DOHH2 (cell line): ENCODE results near the gene VSIG10L.

ENCODE experiments used
- H3F3A ChIP-seq: fragments of 200-600 bp; sonication (generic), shearing (Covaris generic); 2 replicates; pipeline ENCODE4 v1.6.0; 2016; ENCODE audit warnings: antibody characterized with exemption, mild to moderate bottlenecking; ENCODE audit not compliant: control insufficient read depth, insufficient read depth
- H3K27ac ChIP-seq: fragments of 200-600 bp; sonication (generic); 2 replicates; pipeline ENCODE4 v1.5.1; 2014; ENCODE audit warnings: low read depth, mild to moderate bottlenecking, low read length, moderate library complexity
- H3K27me3 ChIP-seq: fragments of 200-600 bp; sonication (generic); 2 replicates; pipeline ENCODE4 v1.6.1; 2014; ENCODE audit warnings: mild to moderate bottlenecking, low read length, mixed read lengths; ENCODE audit not compliant: control insufficient read depth
- H3K36me3 ChIP-seq: fragments of 200-600 bp; sonication (generic); 2 replicates; pipeline ENCODE4 v1.6.1; 2014; ENCODE audit warnings: mild to moderate bottlenecking, low read length, moderate library complexity, mixed read lengths; ENCODE audit not compliant: control insufficient read depth
- H3K4me1 ChIP-seq: fragments of 200-600 bp; sonication (generic); 2 replicates; pipeline ENCODE4 v1.6.1; 2014; ENCODE audit warnings: mild to moderate bottlenecking, low read length, mixed read lengths; ENCODE audit not compliant: control insufficient read depth
- H3K4me2 ChIP-seq: fragments of 200-600 bp; sonication (generic); 2 replicates; pipeline ENCODE4 v1.6.0; 2014; ENCODE audit warnings: mild to moderate bottlenecking, low read length, moderate library complexity
- H3K4me3 ChIP-seq: fragments of 200-600 bp; sonication (generic); 2 replicates; pipeline ENCODE4 v1.5.1; 2014; ENCODE audit warnings: mild to moderate bottlenecking, low read length, mixed read lengths
- H3K79me2 ChIP-seq: fragments of 200-600 bp; sonication (generic); 2 replicates; pipeline ENCODE4 v1.6.1; 2014; ENCODE audit warnings: mild to moderate bottlenecking, low read length, mixed read lengths; ENCODE audit not compliant: control insufficient read depth
- H3K9me2 ChIP-seq: fragments of 200-600 bp; sonication (generic); replicated peaks from 2 replicates; pipeline ENCODE4 v1.6.1; 2014; ENCODE audit warnings: mild to moderate bottlenecking, low read length, mixed read lengths; ENCODE audit not compliant: control insufficient read depth
- H3K9me3 ChIP-seq: fragments of 200-600 bp; sonication (generic); 2 replicates; pipeline ENCODE4 v1.6.1; 2014; ENCODE audit warnings: antibody characterized with exemption, low read length, mixed read lengths; ENCODE audit not compliant: control insufficient read depth, insufficient read depth
- H4K20me1 ChIP-seq: fragments of 200-600 bp; sonication (generic); 2 replicates; pipeline ENCODE4 v1.6.0; 2014; ENCODE audit warnings: low read depth, mild to moderate bottlenecking, antibody characterized with exemption, low read length, moderate library complexity; ENCODE audit not compliant: control insufficient read depth, insufficient read depth
- CTCF ChIP-seq: fragments of 200-600 bp; sonication (generic); IDR thresholded peaks from one replicate; pipeline ENCODE4 v1.5.1; 2014; ENCODE audit warnings: antibody characterized with exemption, mild to moderate bottlenecking, low read depth, low read length; ENCODE audit not compliant: poor library complexity, severe bottlenecking
- EZH2phosphoT487 ChIP-seq: fragments of 200-600 bp; sonication (generic); IDR thresholded peaks from 2 replicates; pipeline ENCODE4 v1.6.1; 2017; ENCODE audit warnings: borderline replicate concordance, mild to moderate bottlenecking, antibody characterized with exemption, low read length, moderate library complexity, mixed read lengths

VSIG10L gene

GRCh38 chr19:51354742-51355148, 12.8 kb upstream of the VSIG10L start:
- no peaks in the 10 kb centered on the region for H3F3A ChIP-seq
- TF ChIP-seq CTCF (no peak), EZH2phosphoT487 (no peak)
- no peaks in the 10 kb centered on the region for H3K79me2 ChIP-seq
- H3K4me1 ChIP-seq, result no peaks in the 10 kb centered on the region
- H3K9me3 ChIP-seq, result no peaks in the 10 kb centered on the region
- H3K4me2 ChIP-seq, result no peak overlapping the region
- no peaks in the 10 kb centered on the region for H4K20me1 ChIP-seq
- no peaks in the 10 kb centered on the region for H3K27me3 ChIP-seq
- H3K36me3 ChIP-seq, result peaks cover 5% of the 10 kb centered on the region; the same call in 1 of the 2 replicates
- H3K4me3 ChIP-seq, result no peak overlapping the region
- no peaks in the 10 kb centered on the region for H3K9me2 ChIP-seq
- no peak overlapping the region for H3K27ac ChIP-seq

- no peaks in the 10 kb centered on the region for H3F3A ChIP-seq
- no peak overlapping the region for H3K4me2 ChIP-seq
- H3K9me2 ChIP-seq, result no peaks in the 10 kb centered on the region
- H3K79me2 ChIP-seq, result no peaks in the 10 kb centered on the region
- H3K4me3 ChIP-seq, result no peak overlapping the region
- H3K4me1 ChIP-seq, result no peaks in the 10 kb centered on the region
- H4K20me1 ChIP-seq, result no peaks in the 10 kb centered on the region
- no peaks in the 10 kb centered on the region for H3K9me3 ChIP-seq
- no peaks in the 10 kb centered on the region for H3K27me3 ChIP-seq
- no peak overlapping the region for H3K27ac ChIP-seq
- H3K36me3 ChIP-seq, result peaks cover 5% of the 10 kb centered on the region; the same call in 1 of the 2 replicates
- TF ChIP-seq CTCF, result no peak
- TF ChIP-seq EZH2phosphoT487, result no peak
These were observed 12.3 kb upstream of the VSIG10L start for GRCh38 chr19:51354103-51354741.

- Histone ChIP-seq H3K4me2 (no peak overlapping the region), H3K79me2 (no peaks in the 10 kb centered on the region), H3K27me3 (no peaks in the 10 kb centered on the region), H4K20me1 (no peaks in the 10 kb centered on the region), H3K9me2 (no peaks in the 10 kb centered on the region), H3K4me1 (no peaks in the 10 kb centered on the region), H3K9me3 (no peaks in the 10 kb centered on the region), H3K36me3 (peaks cover 5% of the 10 kb centered on the region; the same call in 1 of the 2 replicates), H3K27ac (no peak overlapping the region), H3K4me3 (no peak overlapping the region), H3F3A (peaks cover 5% of the 10 kb centered on the region; the same call in 1 of the 2 replicates)
- no peak for TF ChIP-seq CTCF
- TF ChIP-seq EZH2phosphoT487, result no peak
These were observed 10.9 kb upstream of the VSIG10L start for GRCh38 chr19:51352783-51353360.
